Measurements from ENCODE around the gene MYO1H. TPM values are rescaled to one million over a fixed set of nuclear protein-coding genes. Genes with fewer than 3 reads are reported as not detected.

Gene MYO1H
- total and polyA plus RNA-seq, 2 of the 8 experiments (the other 6 are each of a cell fraction or from before 2014, with no cell fraction given) = 0.03 TPM; not detected in 1

DNA sequence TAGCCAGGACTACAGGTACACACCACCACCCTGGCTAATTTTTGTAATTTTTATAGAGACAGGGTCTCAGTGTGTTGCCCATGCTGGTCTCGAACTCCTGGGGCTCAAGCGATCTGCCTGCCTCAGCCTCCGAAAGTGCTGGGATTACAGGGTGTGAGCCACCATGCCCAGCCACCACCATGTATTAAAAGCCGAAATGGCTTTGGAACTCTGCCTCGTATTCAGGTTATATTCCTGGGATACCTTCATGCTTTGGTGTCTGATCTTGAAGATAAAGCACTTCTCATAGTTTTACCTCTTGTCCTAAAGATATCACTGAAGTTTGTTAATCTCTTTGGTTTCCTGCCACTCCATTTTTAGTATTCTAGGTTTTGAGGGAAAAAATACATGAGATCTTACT, 47.2 kb downstream of the MYO1H start (continued):
- TF ChIP-seq, protein P1, sequence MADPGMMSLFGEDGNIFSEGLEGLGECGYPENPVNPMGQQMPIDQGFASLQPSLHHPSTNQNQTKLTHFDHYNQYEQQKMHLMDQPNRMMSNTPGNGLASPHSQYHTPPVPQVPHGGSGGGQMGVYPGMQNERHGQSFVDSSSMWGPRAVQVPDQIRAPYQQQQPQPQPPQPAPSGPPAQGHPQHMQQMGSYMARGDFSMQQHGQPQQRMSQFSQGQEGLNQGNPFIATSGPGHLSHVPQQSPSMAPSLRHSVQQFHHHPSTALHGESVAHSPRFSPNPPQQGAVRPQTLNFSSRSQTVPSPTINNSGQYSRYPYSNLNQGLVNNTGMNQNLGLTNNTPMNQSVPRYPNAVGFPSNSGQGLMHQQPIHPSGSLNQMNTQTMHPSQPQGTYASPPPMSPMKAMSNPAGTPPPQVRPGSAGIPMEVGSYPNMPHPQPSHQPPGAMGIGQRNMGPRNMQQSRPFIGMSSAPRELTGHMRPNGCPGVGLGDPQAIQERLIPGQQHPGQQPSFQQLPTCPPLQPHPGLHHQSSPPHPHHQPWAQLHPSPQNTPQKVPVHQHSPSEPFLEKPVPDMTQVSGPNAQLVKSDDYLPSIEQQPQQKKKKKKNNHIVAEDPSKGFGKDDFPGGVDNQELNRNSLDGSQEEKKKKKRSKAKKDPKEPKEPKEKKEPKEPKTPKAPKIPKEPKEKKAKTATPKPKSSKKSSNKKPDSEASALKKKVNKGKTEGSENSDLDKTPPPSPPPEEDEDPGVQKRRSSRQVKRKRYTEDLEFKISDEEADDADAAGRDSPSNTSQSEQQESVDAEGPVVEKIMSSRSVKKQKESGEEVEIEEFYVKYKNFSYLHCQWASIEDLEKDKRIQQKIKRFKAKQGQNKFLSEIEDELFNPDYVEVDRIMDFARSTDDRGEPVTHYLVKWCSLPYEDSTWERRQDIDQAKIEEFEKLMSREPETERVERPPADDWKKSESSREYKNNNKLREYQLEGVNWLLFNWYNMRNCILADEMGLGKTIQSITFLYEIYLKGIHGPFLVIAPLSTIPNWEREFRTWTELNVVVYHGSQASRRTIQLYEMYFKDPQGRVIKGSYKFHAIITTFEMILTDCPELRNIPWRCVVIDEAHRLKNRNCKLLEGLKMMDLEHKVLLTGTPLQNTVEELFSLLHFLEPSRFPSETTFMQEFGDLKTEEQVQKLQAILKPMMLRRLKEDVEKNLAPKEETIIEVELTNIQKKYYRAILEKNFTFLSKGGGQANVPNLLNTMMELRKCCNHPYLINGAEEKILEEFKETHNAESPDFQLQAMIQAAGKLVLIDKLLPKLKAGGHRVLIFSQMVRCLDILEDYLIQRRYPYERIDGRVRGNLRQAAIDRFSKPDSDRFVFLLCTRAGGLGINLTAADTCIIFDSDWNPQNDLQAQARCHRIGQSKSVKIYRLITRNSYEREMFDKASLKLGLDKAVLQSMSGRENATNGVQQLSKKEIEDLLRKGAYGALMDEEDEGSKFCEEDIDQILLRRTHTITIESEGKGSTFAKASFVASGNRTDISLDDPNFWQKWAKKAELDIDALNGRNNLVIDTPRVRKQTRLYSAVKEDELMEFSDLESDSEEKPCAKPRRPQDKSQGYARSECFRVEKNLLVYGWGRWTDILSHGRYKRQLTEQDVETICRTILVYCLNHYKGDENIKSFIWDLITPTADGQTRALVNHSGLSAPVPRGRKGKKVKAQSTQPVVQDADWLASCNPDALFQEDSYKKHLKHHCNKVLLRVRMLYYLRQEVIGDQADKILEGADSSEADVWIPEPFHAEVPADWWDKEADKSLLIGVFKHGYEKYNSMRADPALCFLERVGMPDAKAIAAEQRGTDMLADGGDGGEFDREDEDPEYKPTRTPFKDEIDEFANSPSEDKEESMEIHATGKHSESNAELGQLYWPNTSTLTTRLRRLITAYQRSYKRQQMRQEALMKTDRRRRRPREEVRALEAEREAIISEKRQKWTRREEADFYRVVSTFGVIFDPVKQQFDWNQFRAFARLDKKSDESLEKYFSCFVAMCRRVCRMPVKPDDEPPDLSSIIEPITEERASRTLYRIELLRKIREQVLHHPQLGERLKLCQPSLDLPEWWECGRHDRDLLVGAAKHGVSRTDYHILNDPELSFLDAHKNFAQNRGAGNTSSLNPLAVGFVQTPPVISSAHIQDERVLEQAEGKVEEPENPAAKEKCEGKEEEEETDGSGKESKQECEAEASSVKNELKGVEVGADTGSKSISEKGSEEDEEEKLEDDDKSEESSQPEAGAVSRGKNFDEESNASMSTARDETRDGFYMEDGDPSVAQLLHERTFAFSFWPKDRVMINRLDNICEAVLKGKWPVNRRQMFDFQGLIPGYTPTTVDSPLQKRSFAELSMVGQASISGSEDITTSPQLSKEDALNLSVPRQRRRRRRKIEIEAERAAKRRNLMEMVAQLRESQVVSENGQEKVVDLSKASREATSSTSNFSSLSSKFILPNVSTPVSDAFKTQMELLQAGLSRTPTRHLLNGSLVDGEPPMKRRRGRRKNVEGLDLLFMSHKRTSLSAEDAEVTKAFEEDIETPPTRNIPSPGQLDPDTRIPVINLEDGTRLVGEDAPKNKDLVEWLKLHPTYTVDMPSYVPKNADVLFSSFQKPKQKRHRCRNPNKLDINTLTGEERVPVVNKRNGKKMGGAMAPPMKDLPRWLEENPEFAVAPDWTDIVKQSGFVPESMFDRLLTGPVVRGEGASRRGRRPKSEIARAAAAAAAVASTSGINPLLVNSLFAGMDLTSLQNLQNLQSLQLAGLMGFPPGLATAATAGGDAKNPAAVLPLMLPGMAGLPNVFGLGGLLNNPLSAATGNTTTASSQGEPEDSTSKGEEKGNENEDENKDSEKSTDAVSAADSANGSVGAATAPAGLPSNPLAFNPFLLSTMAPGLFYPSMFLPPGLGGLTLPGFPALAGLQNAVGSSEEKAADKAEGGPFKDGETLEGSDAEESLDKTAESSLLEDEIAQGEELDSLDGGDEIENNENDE (IDR thresholded peaks at IDR 0.05; ENCODE audit: insufficient replicate concordance, low read length) = no peak
- TF ChIP-seq, protein P2, sequence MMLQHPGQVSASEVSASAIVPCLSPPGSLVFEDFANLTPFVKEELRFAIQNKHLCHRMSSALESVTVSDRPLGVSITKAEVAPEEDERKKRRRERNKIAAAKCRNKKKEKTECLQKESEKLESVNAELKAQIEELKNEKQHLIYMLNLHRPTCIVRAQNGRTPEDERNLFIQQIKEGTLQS (IDR thresholded peaks at IDR 0.05; ENCODE audit: insufficient read depth, low read depth, low read length) = no peak
- no peak for TF ChIP-seq EZH2 (IDR thresholded peaks at IDR 0.05; ENCODE audit: low read depth, low read length, severe bottlenecking)
- TF ChIP-seq, protein P3, sequence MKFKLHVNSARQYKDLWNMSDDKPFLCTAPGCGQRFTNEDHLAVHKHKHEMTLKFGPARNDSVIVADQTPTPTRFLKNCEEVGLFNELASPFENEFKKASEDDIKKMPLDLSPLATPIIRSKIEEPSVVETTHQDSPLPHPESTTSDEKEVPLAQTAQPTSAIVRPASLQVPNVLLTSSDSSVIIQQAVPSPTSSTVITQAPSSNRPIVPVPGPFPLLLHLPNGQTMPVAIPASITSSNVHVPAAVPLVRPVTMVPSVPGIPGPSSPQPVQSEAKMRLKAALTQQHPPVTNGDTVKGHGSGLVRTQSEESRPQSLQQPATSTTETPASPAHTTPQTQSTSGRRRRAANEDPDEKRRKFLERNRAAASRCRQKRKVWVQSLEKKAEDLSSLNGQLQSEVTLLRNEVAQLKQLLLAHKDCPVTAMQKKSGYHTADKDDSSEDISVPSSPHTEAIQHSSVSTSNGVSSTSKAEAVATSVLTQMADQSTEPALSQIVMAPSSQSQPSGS (IDR thresholded peaks at IDR 0.05; ENCODE audit: low read length) = no peak
- TF ChIP-seq SUZ12 (IDR thresholded peaks at IDR 0.05; ENCODE audit: low read length) = no peak
- TF ChIP-seq NRF1 (IDR thresholded peaks at IDR 0.05; ENCODE audit: low read depth, low read length) = no peak
- no peak for TF ChIP-seq KDM4A (IDR thresholded peaks at IDR 0.05; ENCODE audit: low read depth, low read length, severe bottlenecking)
